HCT116 (cell line): ENCODE measurements around the gene SHTN1. TPM values are rescaled to one million over a fixed set of nuclear protein-coding genes. Genes with fewer than 3 reads are reported as not detected.

Experiments
- ATAC-seq: fragments of 200-7000 bp; cut with Tn5 transposase; 2 replicates; pipeline ENCODE4 v1.9.1; 2020; ENCODE audit warnings: mild to moderate bottlenecking, moderate library complexity
- BruUV-seq: library from RNA; stranded (reverse); fragments of 400-500 nt; replicated peaks from 2 replicates; lab custom pipeline; 2021; lab: Mats Ljungman, UMichigan
- CTCF ChIA-PET: fragments of 300-600 bp; sonication (Branson Sonifier 250); formaldehyde crosslinking; loops from one replicate; lab custom pipeline; 2021; ENCODE audit warnings: antibody characterized with exemption; lab: Charles Lee
- POLR2A ChIA-PET: fragments of 300-600, 350-600 bp; sonication (Branson Sonifier 250); formaldehyde crosslinking; loops from one replicate; lab custom pipeline; 2021; ENCODE audit warnings: antibody characterized with exemption; lab: Charles Lee
- RAD21 ChIA-PET, 2 experiments: fragments of 300-600 bp; sonication (Branson Sonifier 250); formaldehyde crosslinking; loops; one replicate each; lab custom pipeline; 2023; ENCODE audit warnings: low total read pairs in 2 of 2; ENCODE audit not compliant: uncharacterized antibody in 2 of 2, unreplicated experiment in 2 of 2, low non-redundant PET in 1 of 2; lab: Charles Lee
- DNase-seq: peaks from one replicate; pipeline ENCODE4 v3.0.0-alpha.2; 2010; ENCODE audit warnings: low read depth, low spot score
- H2AFZ ChIP-seq: fragments of 200-600 bp; shearing (Covaris generic), sonication (generic); 2 replicates; pipeline ENCODE4 v1.6.1; 2017; ENCODE audit warnings: low read depth, mixed run types, mixed read lengths, antibody characterized with exemption, low read length; ENCODE audit not compliant: poor library complexity, severe bottlenecking
- H3K27ac ChIP-seq: 2 replicates; pipeline ENCODE4 v1.5.1; 2012; ENCODE audit warnings: low read depth, low read length
- H3K27me3 ChIP-seq: fragments of 200-600 bp; sonication (generic); 2 replicates; pipeline ENCODE4 v1.6.1; 2016; ENCODE audit warnings: mixed run types, low read length, mixed read lengths; ENCODE audit not compliant: insufficient read depth
- H3K36me3 ChIP-seq, 2 experiments: fragments of 200-500 bp in 1 of 2; fragments of 200-600 bp in 1 of 2; sonication (Bioruptor generic) in 1 of 2; sonication (generic) in 1 of 2; 2 replicates each; pipeline versions ENCODE4 v1.5.1 to v1.6.1; 2014 to 2016; ENCODE audit warnings: low read length in 2 of 2, inconsistent platforms in 1 of 2, mixed read lengths in 1 of 2, mixed run types in 1 of 2; ENCODE audit not compliant: insufficient read depth in 2 of 2, control insufficient read depth in 1 of 2
- H3K4me1 ChIP-seq, 2 experiments: fragments of 200-600 bp in 1 of 2; sonication (generic) in 1 of 2; 2 replicates each; pipeline versions ENCODE4 v1.5.1 to v1.6.1; 2012 to 2017; ENCODE audit warnings: low read length in 2 of 2, inconsistent platforms in 1 of 2, mild to moderate bottlenecking in 1 of 2, mixed read lengths in 1 of 2, mixed run types in 1 of 2, moderate library complexity in 1 of 2; ENCODE audit not compliant: insufficient read depth in 2 of 2, control insufficient read depth in 1 of 2
- H3K4me2 ChIP-seq: fragments of 200-600 bp; sonication (generic); 2 replicates; pipeline ENCODE4 v1.6.1; 2017; ENCODE audit warnings: mixed run types, low read length, mixed read lengths
- H3K4me3 ChIP-seq, 2 experiments: fragments of 200-600 bp in 1 of 2; sonication (generic) in 1 of 2; replicated peaks in 1 of 2; 2 replicates each; pipeline ENCODE4 v1.5.1; 2011 to 2016; ENCODE audit warnings: low read length in 2 of 2, control low read depth in 1 of 2, low read depth in 1 of 2, mild to moderate bottlenecking in 1 of 2, mixed read lengths in 1 of 2, mixed run types in 1 of 2
- H3K79me2 ChIP-seq: fragments of 200-600 bp; sonication (generic); 2 replicates; pipeline ENCODE4 v1.6.1; 2017; ENCODE audit warnings: mild to moderate bottlenecking, mixed run types, low read length, moderate library complexity, mixed read lengths; ENCODE audit not compliant: insufficient read depth
- H3K9ac ChIP-seq: fragments of 200-600 bp; sonication (generic); 2 replicates; pipeline ENCODE4 v1.6.1; 2016; ENCODE audit warnings: low read length, mixed read lengths
- H3K9me2 ChIP-seq: fragments of 200-600 bp; sonication (generic), shearing (Covaris generic); 2 replicates; pipeline ENCODE4 v1.6.1; 2017; ENCODE audit warnings: mixed run types, mild to moderate bottlenecking, moderate library complexity; ENCODE audit not compliant: insufficient read depth
- H3K9me3 ChIP-seq, 2 experiments: fragments of 200-500 bp in 1 of 2; fragments of 200-600 bp in 1 of 2; sonication (Bioruptor generic) in 1 of 2; sonication (generic) in 1 of 2; 2 replicates each; pipeline ENCODE4 v1.6.1; 2014 to 2017; ENCODE audit warnings: low read length in 2 of 2, mixed read lengths in 2 of 2, inconsistent platforms in 1 of 2, low read depth in 1 of 2, mild to moderate bottlenecking in 1 of 2, mixed run types in 1 of 2, moderate library complexity in 1 of 2; ENCODE audit not compliant: control insufficient read depth in 1 of 2, insufficient read depth in 1 of 2
- H4K20me1 ChIP-seq: fragments of 200-600 bp; sonication (generic), shearing (Covaris generic); 2 replicates; pipeline ENCODE4 v1.6.1; 2017; ENCODE audit warnings: mixed run types, mild to moderate bottlenecking, moderate library complexity; ENCODE audit not compliant: insufficient read depth
- ATF3 ChIP-seq: IDR thresholded peaks from 2 replicates; pipeline ENCODE4 v1.6.1; 2012
- CTCF ChIP-seq, 3 experiments: fragments of 200-600 bp in 1 of 3; sonication (generic) in 1 of 3; IDR thresholded peaks in 2 of 3; conservative IDR thresholded peaks in 1 of 3; 2 replicates each; pipeline ENCODE4 v1.5.1; 2012 to 2017; ENCODE audit warnings: low read depth in 2 of 3, low read length in 2 of 3, antibody characterized with exemption in 1 of 3, borderline replicate concordance in 1 of 3, control low read depth in 1 of 3, mild to moderate bottlenecking in 1 of 3, mixed read lengths in 1 of 3, mixed run types in 1 of 3, moderate library complexity in 1 of 3; ENCODE audit not compliant: insufficient read depth in 1 of 3
- EZH2 ChIP-seq: fragments of 200-600 bp; sonication (generic); IDR thresholded peaks from 2 replicates; pipeline ENCODE4 v1.6.1; 2017; ENCODE audit warnings: antibody characterized with exemption, mixed run types
- EZH2phosphoT487 ChIP-seq: fragments of 200-600 bp; IDR thresholded peaks from 2 replicates; pipeline ENCODE4 v1.6.1; 2018; ENCODE audit warnings: antibody characterized with exemption, borderline replicate concordance
- FOSL1 ChIP-seq: IDR thresholded peaks from 2 replicates; pipeline ENCODE4 v1.6.1; 2012; ENCODE audit warnings: low read depth
- JUND ChIP-seq: IDR thresholded peaks from 2 replicates; pipeline ENCODE4 v1.6.1; 2012
- POLR2A ChIP-seq: IDR thresholded peaks from 2 replicates; pipeline ENCODE4 v1.7.0; 2011; ENCODE audit warnings: borderline replicate concordance; ENCODE audit not compliant: insufficient read depth, insufficient read length; ENCODE audit errors: extremely low read depth
- REST ChIP-seq: IDR thresholded peaks from 2 replicates; pipeline ENCODE4 v1.6.1; 2012; ENCODE audit warnings: low read depth
- SIN3A ChIP-seq: IDR thresholded peaks from 2 replicates; pipeline ENCODE4 v1.6.1; 2012; ENCODE audit warnings: low read depth
- SP1 ChIP-seq: IDR thresholded peaks from 2 replicates; pipeline ENCODE4 v1.6.1; 2012; ENCODE audit warnings: low read depth
- TCF7L2 ChIP-seq: IDR thresholded peaks from 2 replicates; pipeline ENCODE4 v1.7.0; 2011; ENCODE audit warnings: borderline replicate concordance, inconsistent platforms; ENCODE audit not compliant: insufficient read depth, insufficient read length; ENCODE audit errors: extremely low read depth
- ZBTB33 ChIP-seq: IDR thresholded peaks from 2 replicates; pipeline ENCODE4 v1.6.1; 2011; ENCODE audit warnings: mild to moderate bottlenecking, low read length, moderate library complexity; ENCODE audit not compliant: insufficient replicate concordance; ENCODE audit errors: extremely low read depth
- ZFX ChIP-seq: fragments of 450-650 bp; IDR thresholded peaks from 2 replicates; pipeline ENCODE4 v1.6.1; 2017
- ZNF274 ChIP-seq: fragments of 200-500 bp; sonication (Bioruptor generic); IDR thresholded peaks from 2 replicates; pipeline ENCODE4 v1.6.1; 2014; ENCODE audit warnings: mild to moderate bottlenecking, low read depth, low read length, inconsistent platforms
- intact Hi-C: fragments of 100-400 bp; cut with micrococcal nuclease; formaldehyde crosslinking; loops from 2 replicates; pipeline ENCODE4 v1.10.0; 2022
- total RNA-seq: library from RNA; stranded (reverse); gene quantifications from one replicate; pipeline ENCODE4 v1.2.1, GENCODE V29; 2021; ENCODE audit not compliant: unreplicated experiment

SHTN1 gene
- total RNA-seq, 1 experiment from 2014 or later = 64.0 TPM

GRCh38 chr10:116994113-116994890 lies 10.7 kb downstream of the SHTN1 start:
- Histone ChIP-seq H3K4me2 (no peak overlapping the region), H3K27ac (no peak overlapping the region), H3K4me3 (no peak overlapping the region), H3K79me2 (peaks cover 97% of the 10 kb centered on the region), H3K9ac (no peak overlapping the region), H3K4me1 (no peaks in the 10 kb centered on the region)
- no peak for DNase-seq
- no peak for TF ChIP-seq REST
- no peak for TF ChIP-seq EZH2phosphoT487
- no peak for TF ChIP-seq SP1
- no peak for TF ChIP-seq SIN3A
- TF ChIP-seq TCF7L2 = no peak
- no peak for TF ChIP-seq CTCF (IDR thresholded peaks at IDR 0.05 in 2 of 3, conservative IDR thresholded peaks at IDR 0.05 in 1 of 3; ENCODE audit: borderline replicate concordance in 1 of 3, insufficient read depth in 1 of 3, low read depth in 2 of 3, low read length in 2 of 3)
- no peak for TF ChIP-seq ZFX
- no peak for TF ChIP-seq ZBTB33
- no peak for TF ChIP-seq ZNF274
- TF ChIP-seq EZH2 = no peak
- TF ChIP-seq POLR2A = no peak
- TF ChIP-seq ATF3 = no peak
- TF ChIP-seq JUND = no peak
- TF ChIP-seq FOSL1 = no peak
- TF ChIP-seq, all 23 proteins: peak for 0
- no peak for ATAC-seq
- no TSS peak for BruUV-seq
- Histone ChIP-seq H3K27me3 (no peaks in the 10 kb centered on the region), H2AFZ (no peak overlapping the region), H3K9me3 (no peaks in the 10 kb centered on the region), H4K20me1 (peaks cover 11% of the 10 kb centered on the region; the same call in 1 of the 2 replicates), H3K9me2 (no peaks in the 10 kb centered on the region), H3K36me3 (no peaks in the 10 kb centered on the region)
- POLR2A ChIA-PET = no interaction called here
- intact Hi-C loops = no loop called here
- RAD21 ChIA-PET = no interaction called here
- CTCF ChIA-PET = no interaction called here
